DOHH2 (cell line): ENCODE measurements around the gene MRAP2.

Experiments
- CTCF ChIP-seq: fragments of 200-600 bp; sonication (generic); IDR thresholded peaks from one replicate; pipeline ENCODE4 v1.5.1; 2014; ENCODE audit warnings: antibody characterized with exemption, mild to moderate bottlenecking, low read depth, low read length; ENCODE audit not compliant: poor library complexity, severe bottlenecking
- EZH2phosphoT487 ChIP-seq: fragments of 200-600 bp; sonication (generic); IDR thresholded peaks from 2 replicates; pipeline ENCODE4 v1.6.1; 2017; ENCODE audit warnings: borderline replicate concordance, mild to moderate bottlenecking, antibody characterized with exemption, low read length, moderate library complexity, mixed read lengths

DNA sequence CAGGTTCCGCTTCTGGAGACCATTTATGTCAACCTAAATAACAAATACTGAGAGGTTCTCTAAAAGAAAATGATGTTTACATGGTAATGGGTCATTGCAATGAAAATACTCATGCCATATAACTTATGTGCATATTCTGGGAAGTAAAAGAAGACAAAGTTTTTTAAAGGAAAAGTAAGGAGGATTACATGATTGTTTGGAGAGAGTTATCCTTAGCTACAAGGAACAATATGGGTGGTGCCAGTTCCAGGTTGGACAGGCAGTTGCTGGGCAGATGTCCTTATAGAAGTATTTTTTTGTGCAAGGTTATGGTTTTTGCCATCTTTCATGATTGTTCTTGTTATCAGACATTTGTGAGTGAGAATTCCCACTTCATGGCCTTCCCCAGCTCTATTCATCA, 52.5 kb downstream of the MRAP2 start:
- TF ChIP-seq CTCF (no peak), EZH2phosphoT487 (no peak)
